Trophoblast cell (in vitro differentiated cells and primary cell): ENCODE data around the gene IL3. TPM values are rescaled to one million over a fixed set of nuclear protein-coding genes. Genes with fewer than 3 reads are reported as not detected.

Experiments
- DNase-seq, 2 donors: peaks; one replicate each; pipeline ENCODE4 v3.0.0-alpha.2; 2016
- H2AFZ ChIP-seq: 2 replicates; pipeline ENCODE4 v1.6.1; 2013; ENCODE audit warnings: low read length, moderate library complexity, mild to moderate bottlenecking; ENCODE audit not compliant: insufficient read depth, poor library complexity
- H2AK5ac ChIP-seq: 2 replicates; pipeline ENCODE4 v1.6.1; 2013; ENCODE audit warnings: mild to moderate bottlenecking, low read length
- H2BK120ac ChIP-seq: 2 replicates; pipeline ENCODE4 v1.6.1; 2013; ENCODE audit warnings: low read length, mild to moderate bottlenecking, moderate library complexity; ENCODE audit not compliant: insufficient read depth, poor library complexity
- H2BK12ac ChIP-seq: 2 replicates; pipeline ENCODE4 v1.6.1; 2013; ENCODE audit warnings: mild to moderate bottlenecking, low read length, moderate library complexity
- H2BK5ac ChIP-seq: 2 replicates; pipeline ENCODE4 v1.6.1; 2013; ENCODE audit warnings: low read length, low read depth, moderate library complexity, mild to moderate bottlenecking; ENCODE audit not compliant: poor library complexity
- H3K14ac ChIP-seq: 2 replicates; pipeline ENCODE4 v1.6.1; 2013; ENCODE audit warnings: mild to moderate bottlenecking, low read length
- H3K18ac ChIP-seq: 2 replicates; pipeline ENCODE4 v1.6.1; 2013; ENCODE audit warnings: mild to moderate bottlenecking, low read length
- H3K23ac ChIP-seq: 2 replicates; pipeline ENCODE4 v1.6.1; 2013; ENCODE audit warnings: low read length
- H3K27ac ChIP-seq: 2 replicates; pipeline ENCODE4 v1.5.1; 2013; ENCODE audit warnings: low read depth, mild to moderate bottlenecking, inconsistent platforms, low read length, moderate library complexity
- H3K27me3 ChIP-seq: 2 replicates; pipeline ENCODE4 v1.6.1; 2013; ENCODE audit warnings: inconsistent platforms, mild to moderate bottlenecking, low read length, moderate library complexity; ENCODE audit not compliant: insufficient read depth
- H3K36me3 ChIP-seq, 2 experiments: 1 replicate in 1 of 2; 2 replicates in 1 of 2; pipeline ENCODE4 v1.6.1; 2013; ENCODE audit warnings: low read length in 2 of 2, mild to moderate bottlenecking in 2 of 2, moderate library complexity in 1 of 2; ENCODE audit not compliant: insufficient read depth in 2 of 2, control insufficient read depth in 1 of 2
- H3K4ac ChIP-seq: 2 replicates; pipeline ENCODE4 v1.6.1; 2013; ENCODE audit warnings: low read depth, mild to moderate bottlenecking, low read length, moderate library complexity
- H3K4me1 ChIP-seq, 2 experiments: 1 replicate in 1 of 2; 2 replicates in 1 of 2; pipeline ENCODE4 v1.6.1; 2013; ENCODE audit warnings: low read length in 2 of 2, mild to moderate bottlenecking in 2 of 2, moderate library complexity in 1 of 2; ENCODE audit not compliant: insufficient read depth in 2 of 2, control insufficient read depth in 1 of 2
- H3K4me2 ChIP-seq: 2 replicates; pipeline ENCODE4 v1.6.1; 2013; ENCODE audit warnings: inconsistent platforms, mild to moderate bottlenecking, low read length, moderate library complexity
- H3K4me3 ChIP-seq: 2 replicates; pipeline ENCODE4 v1.5.1; 2013; ENCODE audit warnings: mild to moderate bottlenecking, low read depth, low read length, inconsistent platforms
- H3K79me1 ChIP-seq: one replicate; pipeline ENCODE4 v1.6.1; 2013; ENCODE audit warnings: low read length
- H3K79me2 ChIP-seq: 2 replicates; pipeline ENCODE4 v1.6.1; 2013; ENCODE audit warnings: low read length, mild to moderate bottlenecking; ENCODE audit not compliant: control insufficient read depth, insufficient read depth, poor library complexity
- H3K9ac ChIP-seq: 2 replicates; pipeline ENCODE4 v1.6.1; 2013; ENCODE audit warnings: mild to moderate bottlenecking, low read length
- H3K9me3 ChIP-seq: 2 replicates; pipeline ENCODE4 v1.6.1; 2013; ENCODE audit warnings: low read depth, mild to moderate bottlenecking, control low read depth, inconsistent platforms, low read length; ENCODE audit not compliant: insufficient read depth
- H4K12ac ChIP-seq: 2 replicates; pipeline ENCODE4 v1.6.1; 2013; ENCODE audit warnings: low read depth, mild to moderate bottlenecking, low read length, moderate library complexity
- H4K8ac ChIP-seq: 2 replicates; pipeline ENCODE4 v1.6.1; 2013; ENCODE audit warnings: low read depth, mild to moderate bottlenecking, low read length, moderate library complexity
- H4K91ac ChIP-seq: one replicate; pipeline ENCODE4 v1.6.1; 2013; ENCODE audit warnings: low read depth, mild to moderate bottlenecking, low read length, moderate library complexity
- WGBS: extraction: QIAGEN DNeasy Blood & Tissue Kit; methylation state at CpG from one replicate; pipeline ENCODE4 v1.1.7; 2013; ENCODE audit warnings: missing lambda C conversion rate; ENCODE audit not compliant: insufficient read length, insufficient coverage; ENCODE audit errors: extremely low coverage; 5-methylcytosine and 5-hydroxymethylcytosine counted together
- polyA plus RNA-seq: library from polyadenylated mRNA; stranded (reverse); fragments of 200-250 nt; gene quantifications from 2 replicates; pipeline ENCODE4 v1.2.3, GENCODE V29; 2013

The IL3 gene, protein sequence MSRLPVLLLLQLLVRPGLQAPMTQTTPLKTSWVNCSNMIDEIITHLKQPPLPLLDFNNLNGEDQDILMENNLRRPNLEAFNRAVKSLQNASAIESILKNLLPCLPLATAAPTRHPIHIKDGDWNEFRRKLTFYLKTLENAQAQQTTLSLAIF
- polyA plus RNA-seq: not detected in 2 replicates

DNA sequence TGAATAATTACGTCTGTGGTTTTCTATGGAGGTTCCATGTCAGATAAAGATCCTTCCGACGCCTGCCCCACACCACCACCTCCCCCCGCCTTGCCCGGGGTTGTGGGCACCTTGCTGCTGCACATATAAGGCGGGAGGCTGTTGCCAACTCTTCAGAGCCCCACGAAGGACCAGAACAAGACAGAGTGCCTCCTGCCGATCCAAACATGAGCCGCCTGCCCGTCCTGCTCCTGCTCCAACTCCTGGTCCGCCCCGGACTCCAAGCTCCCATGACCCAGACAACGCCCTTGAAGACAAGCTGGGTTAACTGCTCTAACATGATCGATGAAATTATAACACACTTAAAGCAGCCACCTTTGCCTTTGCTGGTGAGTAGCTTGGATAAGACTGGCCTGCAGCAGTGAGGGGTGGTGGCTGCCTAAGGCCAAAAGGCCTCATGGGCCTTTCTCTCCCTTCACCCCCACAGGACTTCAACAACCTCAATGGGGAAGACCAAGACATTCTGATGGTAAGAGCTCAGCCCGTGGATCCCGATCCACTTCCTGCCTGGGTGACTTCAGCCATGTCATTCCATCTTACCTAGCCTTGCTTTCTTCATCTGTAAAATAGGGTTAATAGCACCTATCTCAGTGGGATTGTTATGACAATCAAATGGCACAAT, at the start of gene IL3:
TSS of gene IL3 (plus strand) at position 155 of the 661 bp plus-strand sequence. CDS start at position 207, 52 bp downstream.
- WGBS: no CpG with 5 or more reads among the region's 16 CpGs
- Histone ChIP-seq H2BK120ac (no peak within 1 kb of the TSS), H3K4ac (no peak within 1 kb of the TSS), H2BK12ac (no peak within 1 kb of the TSS), H3K9ac (no peak within 1 kb of the TSS), H3K4me3 (no peak within 1 kb of the TSS), H3K18ac (no peak within 1 kb of the TSS), H3K9me3 (no peaks in the 10 kb centered on the region), H3K27ac (no peak within 1 kb of the TSS), H4K8ac (no peak within 1 kb of the TSS), H3K79me1 (no peaks in the 10 kb centered on the region), H4K12ac (no peak within 1 kb of the TSS), H3K36me3 (no peaks in the 10 kb centered on the region), H3K23ac (no peak within 1 kb of the TSS), H2BK5ac (no peak within 1 kb of the TSS), H3K79me2 (no peaks in the 10 kb centered on the region), H4K91ac (no peak within 1 kb of the TSS), H2AK5ac (no peak within 1 kb of the TSS), H3K27me3 (no peaks in the 10 kb centered on the region), H2AFZ (no peak within 1 kb of the TSS), H3K4me1 (no peaks in the 10 kb centered on the region), H3K4me2 (no peak within 1 kb of the TSS), H3K14ac (no peak within 1 kb of the TSS)
- no peak for DNase-seq

- H3K4me1 ChIP-seq: peaks cover 6 to 13% of the 10 kb centered on the region in 2 experiments
- H4K12ac ChIP-seq: no peak overlapping the region
- no peak overlapping the region for H2AFZ ChIP-seq
- H3K9ac ChIP-seq: no peak overlapping the region
- H3K27me3 ChIP-seq: peaks cover 25% of the 10 kb centered on the region
- H2BK12ac ChIP-seq: no peak overlapping the region
- no peak overlapping the region for H2BK5ac ChIP-seq
- no peak overlapping the region for H3K14ac ChIP-seq
- no peaks in the 10 kb centered on the region for H3K79me1 ChIP-seq
- no peak for DNase-seq
- no peak overlapping the region for H3K27ac ChIP-seq
- H3K9me3 ChIP-seq: peaks cover 9% of the 10 kb centered on the region
- no peak overlapping the region for H3K23ac ChIP-seq
- H3K18ac ChIP-seq: no peak overlapping the region
- H3K4ac ChIP-seq: no peak overlapping the region
- H4K8ac ChIP-seq: no peak overlapping the region
- no peak overlapping the region for H4K91ac ChIP-seq
- no peak overlapping the region for H2AK5ac ChIP-seq
- H3K4me3 ChIP-seq: no peak overlapping the region
- peak overlapping the region; percentile 92 for H3K4me2 ChIP-seq
- H3K36me3 ChIP-seq: no peaks in the 10 kb centered on the region
- no peak overlapping the region for H2BK120ac ChIP-seq
- H3K79me2 ChIP-seq: no peaks in the 10 kb centered on the region
- no CpG with 5 or more reads among the region's 46 CpGs for WGBS
These were observed 49.4 kb upstream of the IL3 start for GRCh38 chr5:132010989-132011621.

DNA sequence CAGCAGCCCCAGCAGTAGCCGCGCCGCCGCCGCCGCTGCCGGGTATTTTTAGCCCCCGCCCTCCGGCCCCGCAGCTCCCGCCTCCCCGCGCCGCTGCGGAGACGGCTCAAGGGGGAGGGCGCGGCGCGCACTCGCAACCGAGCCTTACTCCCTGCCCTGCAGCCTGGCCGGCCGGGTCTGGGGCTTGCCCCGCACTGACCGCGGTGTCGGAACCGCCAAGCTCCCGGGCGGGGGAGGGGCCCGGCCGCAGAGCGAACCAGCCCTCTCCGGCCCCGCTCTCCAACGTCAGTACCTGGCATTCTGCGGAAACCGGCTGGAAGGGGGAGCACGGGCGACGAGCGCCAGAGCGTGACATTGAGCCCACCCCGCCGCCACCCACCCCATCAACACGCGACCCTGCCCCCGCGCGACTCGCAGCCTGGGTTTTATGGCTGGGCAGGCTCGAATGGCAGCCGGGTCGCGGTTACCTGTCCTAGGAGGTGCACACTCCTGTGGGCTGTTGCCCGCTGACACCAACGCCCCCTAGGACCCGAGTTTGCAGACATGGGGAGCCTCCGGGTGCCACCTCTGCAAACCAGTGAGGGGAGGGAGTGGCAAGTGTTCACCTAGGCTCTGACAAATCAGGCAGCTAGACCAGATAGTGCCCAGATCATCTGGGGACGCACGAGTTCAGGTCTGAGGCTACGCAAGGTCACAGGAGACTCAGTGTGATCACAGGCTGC, 48.7 kb upstream of the IL3 start, which contains the start of gene ACSL6:
TSS of gene ACSL6 (minus strand) at position 37 of the 722 bp plus-strand sequence. CDS start 105 bp downstream, outside the sequence.
- no peak within 1 kb of the TSS for H2BK5ac ChIP-seq
- no peak within 1 kb of the TSS for H4K8ac ChIP-seq
- no peak within 1 kb of the TSS for H3K23ac ChIP-seq
- no peak within 1 kb of the TSS for H4K91ac ChIP-seq
- H3K79me1 ChIP-seq: no peaks in the 10 kb centered on the region
- peak within 1 kb of the TSS; percentile 37 for H2AFZ ChIP-seq
- peak within 1 kb of the TSS; percentile 92 for H3K4me2 ChIP-seq
- no peaks in the 10 kb centered on the region for H3K79me2 ChIP-seq
- no peak within 1 kb of the TSS for H3K14ac ChIP-seq
- no peak within 1 kb of the TSS for H4K12ac ChIP-seq
- H3K4me1 ChIP-seq: peaks cover 6 to 13% of the 10 kb centered on the region in 2 experiments
- no peaks in the 10 kb centered on the region for H3K36me3 ChIP-seq
- H3K27me3 ChIP-seq: peaks cover 25% of the 10 kb centered on the region
- no peak within 1 kb of the TSS for H3K9ac ChIP-seq
- peak; percentile 43 to 66 for DNase-seq
- H2AK5ac ChIP-seq: no peak within 1 kb of the TSS
- H2BK120ac ChIP-seq: no peak within 1 kb of the TSS
- H3K18ac ChIP-seq: no peak within 1 kb of the TSS
- H3K27ac ChIP-seq: no peak within 1 kb of the TSS
- no peak within 1 kb of the TSS for H2BK12ac ChIP-seq
- no peak within 1 kb of the TSS for H3K4ac ChIP-seq
- WGBS: no CpG with 5 or more reads among the region's 63 CpGs
- peaks cover 9% of the 10 kb centered on the region for H3K9me3 ChIP-seq
- H3K4me3 ChIP-seq: peak within 1 kb of the TSS; percentile 71

GRCh38 chr5:132012371-132013005, 48.0 kb upstream of the IL3 start:
- Histone ChIP-seq H4K8ac (no peak overlapping the region), H3K4me2 (no peak overlapping the region), H4K91ac (no peak overlapping the region), H3K4me3 (no peak overlapping the region), H3K9me3 (peaks cover 9% of the 10 kb centered on the region), H2BK5ac (no peak overlapping the region), H2BK12ac (no peak overlapping the region), H2AFZ (no peak overlapping the region), H2BK120ac (no peak overlapping the region), H3K79me1 (no peaks in the 10 kb centered on the region), H3K4me1 (peaks cover 6 to 13% of the 10 kb centered on the region in 2 experiments), H2AK5ac (no peak overlapping the region), H3K27me3 (peaks cover 25% of the 10 kb centered on the region), H3K9ac (no peak overlapping the region), H3K18ac (no peak overlapping the region), H3K79me2 (no peaks in the 10 kb centered on the region), H3K23ac (no peak overlapping the region), H3K36me3 (no peaks in the 10 kb centered on the region), H3K27ac (no peak overlapping the region), H4K12ac (no peak overlapping the region), H3K4ac (no peak overlapping the region), H3K14ac (no peak overlapping the region)
- DNase-seq: peak; percentile 31 to 48
- WGBS: no CpG with 5 or more reads among the region's 7 CpGs
